CD14-positive monocyte (primary cell): ENCODE data around the gene MYO3B. TPM values are rescaled to one million over a fixed set of nuclear protein-coding genes. Genes with fewer than 3 reads are reported as not detected.

Source experiments
- DNase-seq, 3 donors: peaks; one replicate each; pipeline ENCODE4 v3.0.0-alpha.2; 2011 to 2022
- H2AFZ ChIP-seq: 2 replicates; pipeline ENCODE4 v1.6.0; 2012; ENCODE audit warnings: mild to moderate bottlenecking, low read depth, low read length, inconsistent platforms; ENCODE audit not compliant: insufficient read depth, poor library complexity, severe bottlenecking
- H3K27ac ChIP-seq, 2 donors: 1 replicate in 1 of 2; 2 replicates in 1 of 2; pipeline ENCODE4 v1.5.1; 2012 to 2013; ENCODE audit warnings: low read length in 2 of 2, control low read depth in 1 of 2, inconsistent platforms in 1 of 2, low read depth in 1 of 2, mild to moderate bottlenecking in 1 of 2
- H3K27me3 ChIP-seq, 2 donors: one replicate each; pipeline versions ENCODE4 v1.6.0 to v1.6.1; 2011 to 2013; ENCODE audit warnings: low read length in 2 of 2; ENCODE audit not compliant: control insufficient read depth in 2 of 2, insufficient read depth in 2 of 2
- H3K36me3 ChIP-seq, 2 donors: replicated peaks in 1 of 2; 1 replicate in 1 of 2; 2 replicates in 1 of 2; pipeline versions ENCODE4 v1.5.1 to v1.6.1; 2012 to 2013; ENCODE audit warnings: low read length in 2 of 2, control low read depth in 1 of 2, inconsistent platforms in 1 of 2, mild to moderate bottlenecking in 1 of 2; ENCODE audit not compliant: insufficient read depth in 2 of 2, control insufficient read depth in 1 of 2
- H3K4me1 ChIP-seq, 2 donors: 1 replicate in 1 of 2; 2 replicates in 1 of 2; pipeline versions ENCODE4 v1.5.1 to v1.6.1; 2012 to 2013; ENCODE audit warnings: low read length in 2 of 2, control low read depth in 1 of 2, inconsistent platforms in 1 of 2, mild to moderate bottlenecking in 1 of 2, moderate library complexity in 1 of 2; ENCODE audit not compliant: insufficient read depth in 2 of 2, control insufficient read depth in 1 of 2
- H3K4me2 ChIP-seq: replicated peaks from 2 replicates; pipeline ENCODE3; 2012; ENCODE audit warnings: low read length, moderate library complexity, mild to moderate bottlenecking; ENCODE audit not compliant: poor library complexity, severe bottlenecking; ENCODE audit errors: extremely low read depth
- H3K4me3 ChIP-seq, 3 experiments: fragments of 200-600 bp in 1 of 3; sonication (generic) in 1 of 3; replicated peaks in 1 of 3; 1 replicate in 2 of 3; 2 replicates in 1 of 3; pipeline ENCODE4 v1.5.1; 2011 to 2013; ENCODE audit warnings: low read length in 3 of 3, mild to moderate bottlenecking in 3 of 3, control low read depth in 2 of 3, low read depth in 2 of 3, inconsistent platforms in 1 of 3, moderate library complexity in 1 of 3
- H3K79me2 ChIP-seq: 2 replicates; pipeline ENCODE4 v1.6.0; 2012; ENCODE audit warnings: mild to moderate bottlenecking, control low read depth, inconsistent platforms, low read length, moderate library complexity; ENCODE audit not compliant: insufficient read depth
- H3K9ac ChIP-seq: 2 replicates; pipeline ENCODE4 v1.6.0; 2017; ENCODE audit warnings: low read length, mild to moderate bottlenecking; ENCODE audit not compliant: insufficient read depth, poor library complexity, severe bottlenecking
- H3K9me3 ChIP-seq, 2 donors: replicated peaks in 1 of 2; 1 replicate in 1 of 2; 2 replicates in 1 of 2; pipeline versions ENCODE4 v1.5.1 to v1.6.1; 2012 to 2013; ENCODE audit warnings: low read length in 2 of 2, control low read depth in 1 of 2; ENCODE audit not compliant: control insufficient read depth in 1 of 2, insufficient read depth in 1 of 2
- H4K20me1 ChIP-seq: 2 replicates; pipeline ENCODE4 v1.6.0; 2012; ENCODE audit warnings: mild to moderate bottlenecking, low read length, control low read depth, moderate library complexity; ENCODE audit not compliant: insufficient read depth
- H3K27ac Mint-ChIP-seq, 7 donors: one replicate each; pipeline ENCODE4 v1.8.0; 2020; ENCODE audit warnings: mild to moderate bottlenecking in 7 of 7, mixed read lengths in 7 of 7, moderate library complexity in 6 of 7, inconsistent platforms in 2 of 7
- H3K27me3 Mint-ChIP-seq, 3 donors: one replicate each; pipeline ENCODE4 v1.8.0; 2021 to 2022; ENCODE audit warnings: low read depth in 3 of 3, mild to moderate bottlenecking in 3 of 3, mixed read lengths in 3 of 3, moderate library complexity in 3 of 3, inconsistent platforms in 1 of 3
- H3K36me3 Mint-ChIP-seq, 2 donors: one replicate each; pipeline ENCODE4 v1.8.0; 2020; ENCODE audit warnings: mixed read lengths in 2 of 2, inconsistent platforms in 1 of 2, mild to moderate bottlenecking in 1 of 2
- H3K4me1 Mint-ChIP-seq: one replicate; pipeline ENCODE4 v1.8.0; 2020; ENCODE audit warnings: mild to moderate bottlenecking, mixed read lengths
- H3K4me3 Mint-ChIP-seq, 2 donors: one replicate each; pipeline ENCODE4 v1.8.0; 2020; ENCODE audit warnings: mild to moderate bottlenecking in 2 of 2, mixed read lengths in 2 of 2, moderate library complexity in 1 of 2
- H3K9me3 Mint-ChIP-seq, 7 donors: one replicate each; pipeline ENCODE4 v1.8.0; 2020 to 2022; ENCODE audit warnings: mixed read lengths in 7 of 7, mild to moderate bottlenecking in 6 of 7, moderate library complexity in 6 of 7, inconsistent platforms in 2 of 7
- WGBS: methylation state at CpG from one replicate; pipeline ENCODE4 v1.1.5; 2013; ENCODE audit warnings: missing lambda C conversion rate; ENCODE audit not compliant: insufficient coverage; 5-methylcytosine and 5-hydroxymethylcytosine counted together
- intact Hi-C, 2 donors: fragments of 100-400 bp; cut with micrococcal nuclease; formaldehyde crosslinking; loops; one replicate each; pipeline versions ENCODE4 v1.15.0 to v1.15.1; 2023
- polyA plus RNA-seq, 3 donors: library from polyadenylated mRNA; depleted of rRNA in 1 of 3; unstranded in 2 of 3; stranded (reverse) in 1 of 3; fragments of 300-500 nt in 2 of 3; fragments of >200 nt in 1 of 3; fragmentation: Illumina TruSeq in 2 of 3; gene quantifications; 1 replicate in 2 of 3; 2 replicates in 1 of 3; pipeline ENCODE4 v1.2.3, GENCODE V29; 2012 to 2021
- TF ChIP-seq, protein P1 (sequence below): fragments of 200-600 bp; IDR thresholded peaks from one replicate; pipeline ENCODE4 v1.8.0; 2022; ENCODE audit warnings: antibody characterized with exemption, mild to moderate bottlenecking

Gene MYO3B
- polyA plus RNA-seq, 3 donors = not detected

DNA sequence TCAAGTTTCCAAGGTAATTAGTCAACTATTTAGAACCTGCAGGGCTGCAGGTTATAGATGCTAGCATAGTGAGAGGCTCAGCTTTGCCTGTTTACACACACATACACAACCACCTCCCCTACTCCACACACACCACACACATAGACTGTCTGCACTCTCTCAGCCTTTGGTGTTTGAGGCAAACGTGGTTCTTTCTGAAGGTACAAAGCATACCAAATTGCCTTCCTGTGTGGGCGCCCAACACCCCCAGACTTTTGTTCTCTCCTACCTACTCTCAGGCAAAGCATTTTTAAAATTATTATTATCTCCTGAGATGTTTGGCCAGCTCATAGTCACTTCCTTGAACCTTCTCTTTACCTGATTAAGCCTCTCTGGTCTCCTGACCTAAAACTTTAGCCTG, 44.9 kb downstream of the MYO3B start:
- Histone ChIP-seq H3K27me3 (no peaks in the 10 kb centered on the region), H2AFZ (no peak overlapping the region), H3K9me3 (no peaks in the 10 kb centered on the region), H3K4me1 (no peaks in the 10 kb centered on the region), H3K27ac (no peak overlapping the region), H3K79me2 (no peaks in the 10 kb centered on the region), H3K4me2 (no peak overlapping the region), H3K36me3 (no peaks in the 10 kb centered on the region), H3K4me3 (no peak overlapping the region), H3K9ac (no peak overlapping the region), H4K20me1 (no peaks in the 10 kb centered on the region)
- Mint-ChIP-seq H3K36me3 (no peaks in the 10 kb centered on the region), H3K4me3 (no peak overlapping the region), H3K27ac (no peak overlapping the region), H3K9me3 (no peaks in the 10 kb centered on the region), H3K27me3 (peaks cover 0 to 4% (median 2%) of the 10 kb centered on the region in 3 donors), H3K4me1 (no peaks in the 10 kb centered on the region)
- WGBS = 74% methylated on average over 2 of the region's 2 CpGs
- TF ChIP-seq, protein P1, sequence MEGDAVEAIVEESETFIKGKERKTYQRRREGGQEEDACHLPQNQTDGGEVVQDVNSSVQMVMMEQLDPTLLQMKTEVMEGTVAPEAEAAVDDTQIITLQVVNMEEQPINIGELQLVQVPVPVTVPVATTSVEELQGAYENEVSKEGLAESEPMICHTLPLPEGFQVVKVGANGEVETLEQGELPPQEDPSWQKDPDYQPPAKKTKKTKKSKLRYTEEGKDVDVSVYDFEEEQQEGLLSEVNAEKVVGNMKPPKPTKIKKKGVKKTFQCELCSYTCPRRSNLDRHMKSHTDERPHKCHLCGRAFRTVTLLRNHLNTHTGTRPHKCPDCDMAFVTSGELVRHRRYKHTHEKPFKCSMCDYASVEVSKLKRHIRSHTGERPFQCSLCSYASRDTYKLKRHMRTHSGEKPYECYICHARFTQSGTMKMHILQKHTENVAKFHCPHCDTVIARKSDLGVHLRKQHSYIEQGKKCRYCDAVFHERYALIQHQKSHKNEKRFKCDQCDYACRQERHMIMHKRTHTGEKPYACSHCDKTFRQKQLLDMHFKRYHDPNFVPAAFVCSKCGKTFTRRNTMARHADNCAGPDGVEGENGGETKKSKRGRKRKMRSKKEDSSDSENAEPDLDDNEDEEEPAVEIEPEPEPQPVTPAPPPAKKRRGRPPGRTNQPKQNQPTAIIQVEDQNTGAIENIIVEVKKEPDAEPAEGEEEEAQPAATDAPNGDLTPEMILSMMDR = no peak
- DNase-seq = no peak
- intact Hi-C loops = no loop called here

DNA sequence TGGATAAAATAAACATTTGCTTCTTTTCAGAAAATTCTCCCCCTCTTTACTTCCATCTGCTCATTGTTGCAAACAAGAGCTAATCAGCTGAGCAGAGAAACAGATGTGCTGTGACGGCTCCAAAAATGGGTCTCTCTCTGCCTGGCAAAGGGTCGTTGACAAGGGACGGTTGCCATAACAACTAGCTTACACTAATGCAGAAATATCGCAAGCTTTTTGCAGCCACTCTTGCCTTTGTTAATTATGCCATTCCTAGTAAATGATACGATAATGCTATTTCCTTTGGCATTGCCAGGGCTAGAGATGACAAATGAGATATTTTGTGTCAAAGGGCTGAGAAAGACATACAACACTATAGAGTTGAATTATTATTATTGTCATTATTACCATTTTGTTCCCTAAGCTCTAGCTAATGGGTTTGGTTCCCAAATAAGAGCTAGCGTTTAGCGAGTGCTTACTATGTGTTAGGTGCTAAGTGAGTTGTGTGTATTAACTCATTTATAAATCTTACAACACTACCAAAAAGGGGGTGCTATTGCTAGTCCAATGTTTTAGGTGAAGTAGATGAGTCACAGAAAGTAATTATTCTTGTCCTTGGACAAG, 46.8 kb downstream of the MYO3B start:
- no peak overlapping the region for H3K27ac Mint-ChIP-seq
- H3K27ac ChIP-seq = no peak overlapping the region
- intact Hi-C loops = no loop called here
- no peaks in the 10 kb centered on the region for H3K27me3 ChIP-seq
- H3K36me3 ChIP-seq = no peaks in the 10 kb centered on the region
- TF ChIP-seq, protein P1 = no peak
- no peak overlapping the region for H3K9ac ChIP-seq
- no peaks in the 10 kb centered on the region for H3K4me1 Mint-ChIP-seq
- H3K4me1 ChIP-seq = no peaks in the 10 kb centered on the region
- no peak overlapping the region for H3K4me3 Mint-ChIP-seq
- H2AFZ ChIP-seq = no peak overlapping the region
- H3K9me3 ChIP-seq = no peaks in the 10 kb centered on the region
- peaks cover 0 to 3% (median 2%) of the 10 kb centered on the region in 3 donors for H3K27me3 Mint-ChIP-seq
- DNase-seq = no peak
- H3K4me3 ChIP-seq = no peak overlapping the region
- H3K79me2 ChIP-seq = no peaks in the 10 kb centered on the region
- no peak overlapping the region for H3K4me2 ChIP-seq
- no peaks in the 10 kb centered on the region for H3K36me3 Mint-ChIP-seq
- no peaks in the 10 kb centered on the region for H3K9me3 Mint-ChIP-seq
- no peaks in the 10 kb centered on the region for H4K20me1 ChIP-seq
- WGBS = 75% methylated on average over 3 of the region's 7 CpGs
